Dermis lymphatic vessel endothelial cell (primary cell): ENCODE data around the gene PPP1R1A. TPM values are rescaled to one million over a fixed set of nuclear protein-coding genes. Genes with fewer than 3 reads are reported as not detected.

Experiments
- total RNA-seq: library from RNA; depleted of rRNA; stranded (reverse); fragments of >200 nt; gene quantifications from 2 replicates; pipeline ENCODE4 v1.2.1, GENCODE V29; 2014

PPP1R1A gene, protein sequence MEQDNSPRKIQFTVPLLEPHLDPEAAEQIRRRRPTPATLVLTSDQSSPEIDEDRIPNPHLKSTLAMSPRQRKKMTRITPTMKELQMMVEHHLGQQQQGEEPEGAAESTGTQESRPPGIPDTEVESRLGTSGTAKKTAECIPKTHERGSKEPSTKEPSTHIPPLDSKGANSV
- total RNA-seq: not detected in 2 replicates

GRCh38 chr12:54588110-54588889 is at the start of gene PPP1R1A:
Gene PPP1R1A (minus strand): TSS chr12:54588659. CDS start chr12:54588488, 171 bp downstream.

GRCh38 chr12:54634795-54635194 is 46.3 kb upstream of the PPP1R1A start, which contains the start of gene LACRT:
Gene LACRT (minus strand): TSS chr12:54634895. CDS start chr12:54634841, 54 bp downstream.

Other genes with a start within 250 kb of the PPP1R1A start
- gene GPR84, start 224.2 kb downstream of the PPP1R1A start, total RNA-seq: under 0.01 TPM in 1 of 2 replicates, not detected in the other
- gene ZNF385A, start 203.9 kb downstream of the PPP1R1A start, total RNA-seq: 0.98 and 1.8 TPM in 2 replicates
- 255 and 294 TPM in 2 replicates for gene ITGA5, start 169.4 kb downstream of the PPP1R1A start, total RNA-seq
- gene GTSF1, start 115.1 kb downstream of the PPP1R1A start, total RNA-seq: not detected in 2 replicates
- gene NCKAP1L, start 90.9 kb downstream of the PPP1R1A start, total RNA-seq: not detected in 2 replicates
- gene PDE1B, start 39.1 kb downstream of the PPP1R1A start, total RNA-seq: under 0.01 TPM in 1 of 2 replicates, not detected in the other
- gene LACRT, start 46.2 kb upstream of the PPP1R1A start, total RNA-seq: not detected in 2 replicates
- gene DCD, start 59.7 kb upstream of the PPP1R1A start, total RNA-seq: not detected in 2 replicates